ENCODE measurements around the gene LYL1.

LYL1 gene

GRCh38 chr19:13066933-13067807 is 35.5 kb downstream of the LYL1 start:
- TF ChIP-seq CTCF (IDR thresholded peaks at IDR 0.05; ENCODE audit: unreplicated experiment in 3 of 3), result no peak
- peaks cover 61% of the 10 kb centered on the region for H3K27me3 Mint-ChIP-seq (ENCODE audit: low read depth)
- peak overlapping the region; percentile 25 to 81 (median 59) for H3K27ac Mint-ChIP-seq
- H3K4me3 Mint-ChIP-seq, result peak overlapping the region in 1 of 3 experiments; percentile 12
- H3K36me3 Mint-ChIP-seq (ENCODE audit: low read depth), result no peaks in the 10 kb centered on the region
- peaks cover 82% of the 10 kb centered on the region for H3K4me1 Mint-ChIP-seq
- H3K9me3 Mint-ChIP-seq, result no peaks in the 10 kb centered on the region

DNA sequence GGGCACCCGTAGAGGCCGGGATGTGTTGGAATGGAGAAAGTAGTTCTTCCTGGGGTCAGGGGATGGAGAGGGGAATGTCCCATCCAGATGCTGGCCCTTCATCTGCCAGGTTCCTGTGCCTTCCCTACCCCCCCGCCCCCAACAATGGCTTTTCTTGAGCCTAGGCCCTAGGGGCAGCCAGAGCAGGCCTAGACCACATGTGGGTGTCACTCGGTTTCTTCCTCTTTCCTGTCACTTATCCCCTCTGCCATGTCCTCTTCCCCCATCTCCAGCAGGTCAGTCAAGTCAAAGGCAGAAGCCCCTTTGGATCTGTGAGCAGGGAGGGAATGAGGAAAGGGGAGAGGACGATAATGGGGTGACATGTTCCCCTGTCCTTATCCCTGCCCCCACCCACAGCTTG is 36.4 kb downstream of the LYL1 start:
- no peak for TF ChIP-seq CTCF (IDR thresholded peaks at IDR 0.05; ENCODE audit: unreplicated experiment in 3 of 3)
- Mint-ChIP-seq H3K4me1 (peaks cover 89% of the 10 kb centered on the region), H3K36me3 (ENCODE audit: low read depth) (no peaks in the 10 kb centered on the region), H3K27me3 (ENCODE audit: low read depth) (peaks cover 66% of the 10 kb centered on the region), H3K27ac (peak overlapping the region; percentile 25 to 81 (median 59)), H3K4me3 (no peak overlapping the region), H3K9me3 (no peaks in the 10 kb centered on the region)

DNA sequence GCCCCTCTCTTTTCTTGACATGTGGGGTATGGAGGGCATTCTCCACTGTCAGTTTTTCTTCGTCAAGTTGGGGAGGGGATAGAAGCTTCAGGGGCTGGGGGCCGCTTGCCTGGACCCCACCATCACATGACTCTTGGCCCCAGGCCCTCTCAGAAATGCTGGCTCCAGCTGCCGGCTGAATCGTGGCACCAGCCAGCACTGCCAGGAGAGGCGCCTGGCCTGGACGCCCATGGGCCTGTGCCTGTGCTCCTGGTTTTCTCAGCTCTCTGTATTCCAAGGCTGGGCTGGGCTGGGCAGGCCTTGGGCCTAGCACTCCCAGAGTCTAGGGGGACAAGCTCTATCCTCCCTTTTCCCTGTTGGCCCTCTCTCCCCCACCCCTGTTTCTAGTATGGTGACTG is 38.6 kb downstream of the LYL1 start:
- H3K36me3 Mint-ChIP-seq (ENCODE audit: low read depth), result no peaks in the 10 kb centered on the region
- H3K27ac Mint-ChIP-seq, result peak overlapping the region in 1 of 3 experiments; percentile 50
- peaks cover 66% of the 10 kb centered on the region for H3K27me3 Mint-ChIP-seq (ENCODE audit: low read depth)
- peaks cover 81% of the 10 kb centered on the region for H3K4me1 Mint-ChIP-seq
- H3K9me3 Mint-ChIP-seq, result no peaks in the 10 kb centered on the region
- no peak overlapping the region for H3K4me3 Mint-ChIP-seq
- no peak for TF ChIP-seq CTCF (IDR thresholded peaks at IDR 0.05; ENCODE audit: unreplicated experiment in 3 of 3)

DNA sequence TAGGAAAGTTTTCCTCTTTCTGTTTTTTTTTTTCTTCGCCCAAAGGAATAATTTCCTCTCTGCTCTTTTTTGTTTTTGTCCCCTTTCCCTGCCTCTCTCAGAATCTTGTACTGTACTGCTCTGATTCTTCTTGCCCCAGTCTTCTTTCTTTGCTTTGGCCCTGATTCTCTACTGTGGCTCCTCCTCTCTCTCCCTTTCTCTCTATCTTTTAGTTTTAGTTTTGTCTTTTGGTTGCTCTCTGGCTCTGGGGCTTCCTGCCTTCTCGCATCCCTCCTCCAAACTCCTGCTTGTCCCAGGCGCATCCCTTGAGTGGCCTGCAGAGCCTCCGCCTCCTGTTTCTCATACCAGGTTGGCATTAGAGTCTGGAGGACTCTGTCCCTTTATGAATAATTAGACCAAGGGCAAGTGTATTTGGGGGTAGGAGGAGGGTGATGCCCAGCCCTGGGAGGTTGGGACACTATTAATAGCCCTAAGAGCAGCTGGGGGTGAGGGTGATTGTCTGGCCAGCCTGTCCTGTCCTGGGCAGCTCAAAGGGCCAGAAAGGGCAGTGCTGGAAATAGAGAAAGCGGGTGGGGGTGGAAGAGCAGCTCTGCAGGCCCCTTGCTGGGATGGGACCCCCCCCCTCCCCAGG is 39.1 kb downstream of the LYL1 start:
- peaks cover 71% of the 10 kb centered on the region for H3K27me3 Mint-ChIP-seq (ENCODE audit: low read depth)
- no peaks in the 10 kb centered on the region for H3K36me3 Mint-ChIP-seq (ENCODE audit: low read depth)
- H3K4me1 Mint-ChIP-seq, result peaks cover 81% of the 10 kb centered on the region
- H3K27ac Mint-ChIP-seq, result peak overlapping the region; percentile 26 to 87 (median 78)
- peak overlapping the region in 2 of 3 experiments; percentile 42 to 43 for H3K4me3 Mint-ChIP-seq
- no peak for TF ChIP-seq CTCF (IDR thresholded peaks at IDR 0.05; ENCODE audit: unreplicated experiment in 3 of 3)
- H3K9me3 Mint-ChIP-seq, result no peaks in the 10 kb centered on the region

DNA sequence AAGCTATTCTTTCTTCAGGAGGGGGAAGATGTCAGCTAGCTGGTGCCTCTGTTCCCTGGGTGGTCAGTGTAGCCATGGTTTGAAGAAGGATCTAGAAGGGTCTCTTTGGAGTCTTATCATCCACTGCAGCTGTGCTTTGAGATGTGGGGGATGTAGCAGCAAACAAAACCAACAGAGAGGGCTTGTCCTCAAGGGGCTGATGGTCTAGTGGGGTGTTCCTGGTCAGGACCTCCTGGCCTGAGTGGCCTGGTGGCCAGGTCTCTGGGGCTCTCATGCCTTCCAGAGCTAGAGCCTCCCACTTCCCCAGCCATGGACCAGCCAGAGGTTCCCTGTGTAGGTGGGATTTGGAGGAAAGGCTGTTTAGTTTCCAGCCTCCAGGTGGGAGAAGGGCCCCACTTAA is 40.3 kb downstream of the LYL1 start:
- no peak for TF ChIP-seq CTCF (IDR thresholded peaks at IDR 0.05; ENCODE audit: unreplicated experiment in 3 of 3)
- no peaks in the 10 kb centered on the region for H3K9me3 Mint-ChIP-seq
- H3K4me3 Mint-ChIP-seq, result no peak overlapping the region
- peaks cover 82% of the 10 kb centered on the region for H3K27me3 Mint-ChIP-seq (ENCODE audit: low read depth)
- H3K27ac Mint-ChIP-seq, result peak overlapping the region in 2 of 3 experiments; percentile 78 to 90
- H3K4me1 Mint-ChIP-seq, result peaks cover 82% of the 10 kb centered on the region
- H3K36me3 Mint-ChIP-seq (ENCODE audit: low read depth), result no peaks in the 10 kb centered on the region
